Glutamatergic neuron (in vitro differentiated cells): Measurements from ENCODE around the gene FLRT3. TPM values are rescaled to one million over a fixed set of nuclear protein-coding genes. Genes with fewer than 3 reads are reported as not detected.

ENCODE experiments used
- DNase-seq: peaks from one replicate; pipeline ENCODE4 v3.0.0; 2022
- H3K27ac Mint-ChIP-seq: one replicate; pipeline ENCODE4 v1.8.0; 2020; ENCODE audit warnings: mild to moderate bottlenecking, mixed read lengths, inconsistent platforms; ENCODE audit not compliant: unreplicated experiment
- H3K27me3 Mint-ChIP-seq: one replicate; pipeline ENCODE4 v1.8.0; 2020; ENCODE audit warnings: mild to moderate bottlenecking, moderate library complexity, mixed read lengths, inconsistent platforms; ENCODE audit not compliant: unreplicated experiment
- H3K36me3 Mint-ChIP-seq: one replicate; pipeline ENCODE4 v1.8.0; 2020; ENCODE audit warnings: mild to moderate bottlenecking, mixed read lengths, inconsistent platforms; ENCODE audit not compliant: unreplicated experiment
- H3K4me1 Mint-ChIP-seq: one replicate; pipeline ENCODE4 v1.8.0; 2020; ENCODE audit warnings: mild to moderate bottlenecking, low read depth, mixed read lengths, inconsistent platforms; ENCODE audit not compliant: unreplicated experiment
- H3K4me3 Mint-ChIP-seq: one replicate; pipeline ENCODE4 v1.8.0; 2020; ENCODE audit warnings: mild to moderate bottlenecking, mixed read lengths, inconsistent platforms; ENCODE audit not compliant: unreplicated experiment
- H3K9me3 Mint-ChIP-seq: one replicate; pipeline ENCODE4 v1.8.0; 2020; ENCODE audit warnings: mild to moderate bottlenecking, moderate library complexity, mixed read lengths, inconsistent platforms; ENCODE audit not compliant: unreplicated experiment
- total RNA-seq: library from RNA; stranded (reverse); fragmentation: NEBNext Ultra II Directional; extraction: Animal tissue kit (Norgen Biotek cat#: 25700); gene quantifications from one replicate; pipeline ENCODE4 v1.2.1, GENCODE V29; 2021; ENCODE audit not compliant: unreplicated experiment
- TF ChIP-seq, protein P1 (sequence below): fragments of 200-600 bp; sonication (generic); IDR thresholded peaks from one replicate; pipeline ENCODE4 v1.5.0; 2021; ENCODE audit not compliant: partially characterized antibody, unreplicated experiment

FLRT3 gene
- total RNA-seq, 1 donor from 2014 or later = 5.7 TPM

DNA sequence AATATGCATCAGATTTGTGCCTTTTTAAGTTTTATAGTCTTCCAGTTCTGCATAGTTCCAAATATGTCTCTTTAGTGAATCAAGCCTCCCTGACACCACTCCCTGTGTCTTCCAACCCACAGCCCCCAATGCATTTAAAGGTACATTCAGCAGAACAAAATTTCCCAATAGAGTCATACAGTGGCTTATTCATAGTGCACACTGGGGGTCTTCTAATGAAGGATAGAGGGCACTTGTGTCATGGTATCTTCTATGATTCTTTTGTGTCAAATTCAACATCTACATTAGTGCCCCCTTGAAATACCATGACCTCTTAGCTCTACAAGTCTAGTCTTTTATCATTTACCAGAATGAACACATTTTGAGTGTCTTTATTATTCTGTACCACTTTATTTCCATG lies 33.8 kb downstream of the FLRT3 start:
- DNase-seq = no peak
- Mint-ChIP-seq H3K4me1 (no peaks in the 10 kb centered on the region), H3K27me3 (no peaks in the 10 kb centered on the region), H3K9me3 (peaks cover 2% of the 10 kb centered on the region), H3K27ac (no peak overlapping the region), H3K36me3 (no peaks in the 10 kb centered on the region), H3K4me3 (no peak overlapping the region)
- TF ChIP-seq, protein P1, sequence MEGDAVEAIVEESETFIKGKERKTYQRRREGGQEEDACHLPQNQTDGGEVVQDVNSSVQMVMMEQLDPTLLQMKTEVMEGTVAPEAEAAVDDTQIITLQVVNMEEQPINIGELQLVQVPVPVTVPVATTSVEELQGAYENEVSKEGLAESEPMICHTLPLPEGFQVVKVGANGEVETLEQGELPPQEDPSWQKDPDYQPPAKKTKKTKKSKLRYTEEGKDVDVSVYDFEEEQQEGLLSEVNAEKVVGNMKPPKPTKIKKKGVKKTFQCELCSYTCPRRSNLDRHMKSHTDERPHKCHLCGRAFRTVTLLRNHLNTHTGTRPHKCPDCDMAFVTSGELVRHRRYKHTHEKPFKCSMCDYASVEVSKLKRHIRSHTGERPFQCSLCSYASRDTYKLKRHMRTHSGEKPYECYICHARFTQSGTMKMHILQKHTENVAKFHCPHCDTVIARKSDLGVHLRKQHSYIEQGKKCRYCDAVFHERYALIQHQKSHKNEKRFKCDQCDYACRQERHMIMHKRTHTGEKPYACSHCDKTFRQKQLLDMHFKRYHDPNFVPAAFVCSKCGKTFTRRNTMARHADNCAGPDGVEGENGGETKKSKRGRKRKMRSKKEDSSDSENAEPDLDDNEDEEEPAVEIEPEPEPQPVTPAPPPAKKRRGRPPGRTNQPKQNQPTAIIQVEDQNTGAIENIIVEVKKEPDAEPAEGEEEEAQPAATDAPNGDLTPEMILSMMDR = no peak

DNA sequence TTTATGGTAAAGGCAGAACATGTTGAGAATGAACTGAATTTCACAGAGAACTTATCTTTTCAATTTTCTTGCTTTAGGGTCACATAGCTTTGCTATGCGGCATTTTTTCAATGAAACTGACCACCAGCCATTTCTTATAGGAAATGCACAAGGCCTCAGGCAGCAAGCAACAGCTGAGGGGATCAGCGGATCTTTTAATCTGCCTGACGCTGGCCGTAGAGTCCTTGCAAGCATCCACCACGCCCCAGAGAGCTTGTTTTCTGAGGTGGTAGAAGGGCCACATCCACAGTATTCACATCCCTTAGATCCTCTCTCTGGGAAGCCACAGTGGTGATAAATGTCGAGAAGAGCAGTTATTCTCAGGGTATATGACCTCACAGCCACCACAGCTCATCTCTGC lies 34.3 kb downstream of the FLRT3 start:
- H3K27ac Mint-ChIP-seq = no peak overlapping the region
- TF ChIP-seq, protein P1 = no peak
- peaks cover 2% of the 10 kb centered on the region for H3K9me3 Mint-ChIP-seq

DNA sequence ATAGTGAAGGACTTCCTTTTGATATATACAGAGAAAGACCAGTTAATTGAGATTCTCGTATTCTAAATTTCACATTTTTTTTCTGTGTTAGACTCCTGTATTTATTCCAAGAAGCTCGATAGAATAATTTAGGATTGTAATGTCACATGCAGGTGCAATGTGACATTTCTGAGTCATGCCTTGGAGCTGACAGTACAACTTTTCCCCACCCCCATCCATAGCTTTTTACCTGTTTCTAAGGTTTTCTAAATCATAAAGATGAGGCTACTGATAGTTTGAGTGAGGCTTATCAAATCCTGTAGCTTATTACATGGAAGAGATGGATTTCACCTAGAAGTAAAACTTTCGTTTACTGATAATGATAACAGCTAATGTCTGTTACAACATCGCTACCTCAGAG lies 37.6 kb downstream of the FLRT3 start:
- H3K4me1 Mint-ChIP-seq = no peaks in the 10 kb centered on the region
- no peak overlapping the region for H3K27ac Mint-ChIP-seq
- DNase-seq = no peak
- H3K9me3 Mint-ChIP-seq = peaks cover 2% of the 10 kb centered on the region
- TF ChIP-seq, protein P1 = no peak
- H3K27me3 Mint-ChIP-seq = no peaks in the 10 kb centered on the region
- H3K4me3 Mint-ChIP-seq = no peak overlapping the region
- no peaks in the 10 kb centered on the region for H3K36me3 Mint-ChIP-seq

More for the DNA sequence above, 34.3 kb downstream of the FLRT3 start:
- Mint-ChIP-seq H3K4me1 (no peaks in the 10 kb centered on the region), H3K4me3 (no peak overlapping the region), H3K27me3 (no peaks in the 10 kb centered on the region), H3K36me3 (no peaks in the 10 kb centered on the region)
- DNase-seq = no peak

DNA sequence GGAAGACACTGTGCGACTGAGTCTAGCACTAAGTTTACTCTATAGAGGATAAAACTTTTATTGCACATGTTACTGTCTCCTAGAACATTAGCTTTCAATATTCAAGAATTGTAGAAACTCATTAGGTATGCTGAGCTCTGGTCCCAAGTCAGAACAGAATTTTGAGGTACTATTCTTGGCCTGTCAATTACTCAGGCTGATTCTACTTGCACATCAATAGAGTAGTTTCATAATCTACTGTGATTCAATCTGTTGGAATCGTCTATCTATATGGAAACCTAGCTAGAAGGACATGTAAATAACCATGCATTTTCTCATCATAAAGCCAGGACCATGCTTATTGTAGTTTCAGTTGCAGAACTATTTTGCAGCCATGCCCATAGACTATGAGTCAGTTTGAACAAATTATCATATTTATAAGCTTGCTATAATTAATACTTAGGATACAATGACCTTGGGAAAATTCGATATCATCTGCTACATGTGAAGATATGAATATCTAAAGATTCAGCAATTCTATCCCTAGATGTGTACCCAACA lies 41.6 kb downstream of the FLRT3 start:
- no peaks in the 10 kb centered on the region for H3K36me3 Mint-ChIP-seq
- TF ChIP-seq, protein P1 = no peak
- no peaks in the 10 kb centered on the region for H3K27me3 Mint-ChIP-seq
- H3K4me1 Mint-ChIP-seq = no peaks in the 10 kb centered on the region
- no peak for DNase-seq
- H3K4me3 Mint-ChIP-seq = no peak overlapping the region
- no peaks in the 10 kb centered on the region for H3K9me3 Mint-ChIP-seq
- no peak overlapping the region for H3K27ac Mint-ChIP-seq

DNA sequence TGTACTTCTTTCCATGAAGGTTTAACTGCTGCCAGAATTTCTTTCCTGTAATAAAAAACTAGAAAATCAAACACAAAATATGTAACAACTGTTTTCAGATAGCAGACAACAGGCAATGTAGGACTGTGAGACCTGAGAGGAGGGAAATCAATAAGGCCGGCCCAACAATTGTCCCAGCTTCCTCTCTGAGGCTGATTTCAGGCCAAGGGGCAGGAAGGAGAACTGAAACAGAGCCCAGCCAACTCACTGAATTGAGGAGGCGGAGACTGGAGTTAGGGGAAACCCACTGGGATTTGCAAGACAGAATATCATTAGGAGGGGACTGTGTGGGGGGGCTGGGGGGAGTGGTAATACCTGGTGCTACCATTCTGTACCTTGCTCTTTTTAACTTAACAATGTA lies 42.2 kb downstream of the FLRT3 start:
- Mint-ChIP-seq H3K27ac (no peak overlapping the region), H3K9me3 (no peaks in the 10 kb centered on the region), H3K4me1 (no peaks in the 10 kb centered on the region), H3K4me3 (no peak overlapping the region), H3K27me3 (no peaks in the 10 kb centered on the region), H3K36me3 (no peaks in the 10 kb centered on the region)
- no peak for DNase-seq
- TF ChIP-seq, protein P1 = no peak
